GM18499 (cell line): ENCODE results near the gene PTPRF.

Source experiments
- ATAC-seq: cut with Tn5 transposase; IDR thresholded peaks from one replicate; pipeline ENCODE4 v1.9.1; 2021; ENCODE audit warnings: moderate number of reproducible peaks; ENCODE audit not compliant: insufficient read depth, unreplicated experiment

Gene PTPRF

GRCh38 chr1:43512133-43512532 is 18.6 kb upstream of the PTPRF start:
- ATAC-seq = no peak

- ATAC-seq = no peak
Observed at GRCh38 chr1:43512681-43513080, 18.0 kb upstream of the PTPRF start.

GRCh38 chr1:43513471-43514173 is 17.1 kb upstream of the PTPRF start:
- no peak for ATAC-seq

GRCh38 chr1:43518935-43519686 is 11.6 kb upstream of the PTPRF start:
- no peak for ATAC-seq

- ATAC-seq = no peak
Observed at GRCh38 chr1:43520100-43520778, 10.4 kb upstream of the PTPRF start.

DNA sequence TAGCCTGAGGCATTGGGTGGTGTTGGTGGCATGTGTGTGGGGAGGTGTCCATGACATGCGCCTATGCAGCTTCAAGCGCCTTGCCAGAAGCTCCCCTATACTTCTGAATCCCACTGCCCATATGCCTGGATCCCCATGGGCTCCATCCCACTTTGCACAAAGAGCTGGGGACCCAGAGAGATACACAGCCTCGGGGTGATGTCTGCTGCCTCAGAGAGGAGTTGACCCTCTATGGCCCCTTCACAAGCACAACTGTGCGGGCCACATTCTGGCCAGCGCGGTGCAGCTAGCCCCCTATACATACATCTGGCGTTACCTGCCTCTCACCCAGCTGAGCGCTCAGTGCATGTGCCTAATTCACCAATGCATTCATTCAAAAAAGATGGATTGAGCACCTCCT is 9.6 kb upstream of the PTPRF start:
- ATAC-seq = no peak

- ATAC-seq = no peak
Observed at GRCh38 chr1:43521756-43522155, 8.9 kb upstream of the PTPRF start.

DNA sequence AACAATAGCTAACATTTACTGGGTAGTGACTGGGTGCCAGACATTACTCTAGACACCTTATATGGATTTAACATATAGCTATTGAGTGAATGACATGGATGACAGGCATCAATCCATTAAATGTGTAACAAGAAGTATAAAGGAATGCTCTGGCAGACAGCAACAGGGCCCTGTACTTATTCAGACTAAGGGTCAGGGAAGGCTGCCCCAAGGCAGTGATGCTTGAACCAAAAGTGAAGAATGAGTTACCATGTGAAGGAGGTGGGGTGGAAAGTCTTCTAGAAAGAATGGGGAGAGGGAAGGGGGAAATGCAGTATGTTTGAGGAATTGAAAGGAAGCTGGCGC is 8.3 kb upstream of the PTPRF start:
- no peak for ATAC-seq

DNA sequence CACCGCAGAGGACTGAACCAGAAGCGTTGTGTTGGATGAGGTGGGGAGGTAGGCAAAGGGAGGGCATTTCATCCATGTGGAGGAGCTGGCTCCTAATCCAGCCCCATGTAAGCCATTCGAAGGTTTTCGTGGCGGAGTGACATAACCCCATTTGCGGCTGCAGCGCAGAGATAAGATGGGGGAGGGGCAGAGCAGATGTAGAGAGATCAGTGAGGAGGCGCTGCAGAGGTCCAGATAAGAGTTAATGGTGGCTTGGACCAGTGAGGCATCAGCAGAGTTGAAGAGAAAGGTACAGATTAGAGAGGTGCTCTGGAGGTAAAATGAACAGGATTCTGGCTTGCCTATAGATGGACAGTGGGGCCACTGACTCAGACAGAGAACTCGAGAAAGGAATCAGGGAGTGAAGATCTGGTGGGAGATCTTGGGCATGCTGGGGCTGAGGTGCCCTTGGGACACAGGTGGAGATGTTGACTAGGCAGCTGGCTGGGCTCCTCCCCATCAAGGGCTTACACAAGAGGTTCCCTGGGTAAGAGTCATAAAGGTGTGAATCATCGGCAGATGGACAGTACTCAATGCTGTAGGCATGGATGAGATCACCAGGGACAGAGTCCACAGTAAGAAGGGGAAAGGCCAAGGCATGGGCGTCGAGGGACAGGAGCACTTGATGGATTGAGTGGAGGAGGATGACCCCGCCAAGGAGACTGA is 7.8 kb upstream of the PTPRF start:
- ATAC-seq = no peak

GRCh38 chr1:43524804-43525203 is 5.9 kb upstream of the PTPRF start:
- ATAC-seq = no peak

- no peak for ATAC-seq
Observed at GRCh38 chr1:43526002-43526401, 4.7 kb upstream of the PTPRF start.

DNA sequence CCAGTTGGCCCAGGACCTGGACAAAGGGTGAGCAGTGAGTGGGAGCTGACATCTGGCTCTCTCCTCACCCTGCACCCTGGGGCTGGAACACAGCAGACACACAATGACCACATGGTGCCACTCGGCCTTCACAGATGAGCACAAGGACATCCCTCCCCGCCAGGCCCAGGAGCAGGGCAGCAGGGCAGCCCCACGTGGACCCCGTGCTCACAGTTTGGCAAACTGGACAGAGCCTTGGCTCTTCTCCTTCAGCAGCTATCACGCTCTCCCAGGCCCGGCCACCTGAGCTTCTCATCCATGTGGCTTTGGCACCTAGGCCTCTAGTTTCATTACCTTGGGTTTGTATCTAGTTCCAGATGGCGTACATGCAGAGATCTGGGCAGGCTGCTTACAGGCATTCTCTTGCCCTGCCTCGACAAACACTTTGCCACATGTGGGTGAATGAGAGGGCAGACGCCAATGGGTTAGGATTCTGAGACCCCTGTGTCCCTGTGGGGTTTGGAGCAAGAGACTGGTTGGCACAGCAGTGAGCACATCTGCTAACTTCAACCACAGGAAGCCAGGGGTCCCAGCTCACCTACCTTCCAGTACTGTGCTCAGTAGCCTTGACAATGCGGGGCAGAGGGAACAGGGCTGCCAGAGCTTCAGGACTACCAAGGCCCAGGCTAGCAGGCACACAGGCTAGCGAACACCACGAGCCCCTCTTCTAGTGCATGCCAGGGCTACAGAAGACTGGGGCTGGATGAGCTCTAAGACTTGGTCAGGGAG is 3.4 kb upstream of the PTPRF start:
- no peak for ATAC-seq

- ATAC-seq = no peak
Observed at GRCh38 chr1:43529206-43529731, 1.4 kb upstream of the PTPRF start.

DNA sequence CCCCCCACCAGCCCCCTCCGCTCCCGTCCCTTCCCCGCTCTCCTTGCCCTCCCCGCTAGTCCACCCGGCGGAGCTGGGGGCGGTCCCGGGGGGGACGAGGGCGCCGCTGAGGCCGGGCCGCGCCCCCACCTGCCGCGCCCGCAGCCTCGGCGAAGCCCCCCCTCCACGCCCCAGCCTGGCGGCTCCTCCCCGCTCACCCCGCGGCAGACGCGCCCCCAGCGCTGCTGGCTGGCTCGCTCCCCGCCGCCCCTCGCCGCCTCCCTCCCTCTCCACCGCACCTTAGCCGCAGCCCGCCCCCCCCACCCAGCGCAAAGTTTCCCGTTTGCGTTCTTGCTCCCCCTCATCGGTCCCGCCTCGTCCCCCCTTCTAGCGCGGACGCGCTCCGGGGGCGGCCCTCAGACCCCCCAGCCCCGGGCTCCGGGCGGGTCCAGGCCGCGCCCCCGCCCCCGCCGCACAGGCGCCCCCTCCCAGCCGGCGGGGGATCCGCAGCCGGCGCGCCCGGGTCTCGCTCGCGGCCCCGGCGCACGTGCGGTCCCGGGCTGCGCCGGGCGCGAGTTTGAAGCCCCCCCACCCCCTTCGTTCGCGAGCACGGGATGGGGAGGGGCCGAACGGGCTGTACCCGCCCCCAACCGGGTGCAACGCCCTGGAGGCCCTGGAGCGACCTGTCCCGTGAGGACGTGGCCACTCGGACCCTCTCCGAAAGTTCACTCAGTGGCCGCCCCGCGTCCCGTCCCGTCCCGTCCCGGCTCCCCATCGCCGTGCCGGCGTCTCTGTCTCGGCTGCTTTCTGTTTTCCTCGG is 623 bp downstream of the PTPRF start:
- ATAC-seq = no peak

- ATAC-seq = no peak
Observed at GRCh38 chr1:43531906-43532584, 1.4 kb downstream of the PTPRF start.

DNA sequence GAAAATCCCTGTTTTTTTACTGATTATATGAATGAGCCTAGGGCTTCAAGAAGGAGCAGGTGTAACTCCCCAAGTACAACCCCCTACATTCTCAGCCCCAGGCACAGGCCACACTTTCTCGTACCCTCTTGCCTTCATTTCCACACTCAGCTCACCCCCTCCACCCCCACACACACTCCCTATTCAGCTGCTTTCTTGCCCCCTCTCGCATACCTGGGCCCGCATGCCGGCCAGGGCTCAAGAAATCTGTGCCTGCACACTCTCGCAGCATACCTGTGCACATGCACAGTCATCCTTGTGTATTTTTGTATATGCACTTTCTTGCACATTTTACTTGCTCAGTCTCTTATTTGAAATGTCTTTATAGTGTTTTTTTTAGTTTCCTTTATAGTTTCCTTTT is 2.0 kb downstream of the PTPRF start:
- no peak for ATAC-seq

DNA sequence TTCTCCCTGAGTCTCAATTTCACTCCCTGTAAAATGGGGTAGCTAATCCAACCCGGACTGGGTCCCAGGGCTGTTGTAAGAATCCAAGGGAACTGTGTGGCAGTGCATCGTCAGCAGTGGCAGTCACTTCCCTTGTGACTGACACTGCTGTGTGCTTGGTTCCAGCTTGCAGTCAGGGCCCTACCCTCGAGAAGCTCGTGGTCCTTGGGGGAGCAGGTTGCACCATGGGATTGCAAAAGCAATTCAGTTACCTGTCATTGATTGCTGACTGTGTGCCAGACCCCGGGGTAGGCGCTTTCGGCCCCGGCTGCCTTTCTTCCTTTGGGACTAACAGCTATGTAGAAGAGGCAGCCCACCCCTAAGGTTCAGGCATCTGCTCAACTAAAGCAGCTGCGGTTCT is 2.9 kb downstream of the PTPRF start:
- ATAC-seq = no peak

GRCh38 chr1:43534256-43534655 is 3.6 kb downstream of the PTPRF start:
- no peak for ATAC-seq
